H1 (cell line): ENCODE measurements around the gene ADM2. TPM values are rescaled to one million over a fixed set of nuclear protein-coding genes. Genes with fewer than 3 reads are reported as not detected.

Source experiments
- CTCF ChIA-PET: fragments of 300-600 bp; sonication (Branson Sonifier 250); formaldehyde crosslinking; loops from one replicate; lab custom pipeline; 2021; ENCODE audit not compliant: partially characterized antibody; lab: Charles Lee
- POLR2A ChIA-PET: fragments of 300-600 bp; sonication (Branson Sonifier 250); formaldehyde crosslinking; loops from one replicate; lab custom pipeline; 2021; ENCODE audit warnings: inconsistent platforms; ENCODE audit not compliant: partially characterized antibody; lab: Charles Lee
- DNase-seq, 2 experiments: peaks; one replicate each; pipeline versions ENCODE4 v3.0.0 to v3.0.0-alpha.2; 2010 to 2022; ENCODE audit warnings: low spot score in 2 of 2, low read depth in 1 of 2, mixed read lengths in 1 of 2
- FAIRE-seq: peaks from 2 replicates; lab custom pipeline; 2011; peaks lifted over from hg19 to GRCh38; lab: Jason Lieb, UNC
- H2AFZ ChIP-seq: 2 replicates; pipeline ENCODE4 v1.8.1; 2012; ENCODE audit warnings: low read length, inconsistent platforms
- H2AK5ac ChIP-seq: 2 replicates; pipeline ENCODE4 v1.6.1; 2013; ENCODE audit warnings: low read depth, low read length
- H2BK120ac ChIP-seq: replicated peaks from 2 replicates; pipeline ENCODE3; 2013; ENCODE audit warnings: low read depth, low read length, inconsistent platforms
- H2BK12ac ChIP-seq: 2 replicates; pipeline ENCODE4 v1.6.1; 2013; ENCODE audit warnings: low read depth, low read length
- H2BK15ac ChIP-seq: 2 replicates; pipeline ENCODE4 v1.6.1; 2013; ENCODE audit warnings: low read length
- H2BK20ac ChIP-seq: 2 replicates; pipeline ENCODE4 v1.6.1; 2013; ENCODE audit warnings: low read length
- H2BK5ac ChIP-seq: 2 replicates; pipeline ENCODE4 v1.6.1; 2013; ENCODE audit warnings: low read depth, low read length
- H3K14ac ChIP-seq: 2 replicates; pipeline ENCODE4 v1.6.1; 2013; ENCODE audit warnings: inconsistent platforms; ENCODE audit not compliant: insufficient read length
- H3K18ac ChIP-seq: 2 replicates; pipeline ENCODE4 v1.6.1; 2013; ENCODE audit warnings: low read length; ENCODE audit errors: extremely low read depth
- H3K23ac ChIP-seq: 2 replicates; pipeline ENCODE4 v1.6.1; 2013; ENCODE audit warnings: inconsistent platforms; ENCODE audit not compliant: insufficient read length
- H3K23me2 ChIP-seq: 2 replicates; pipeline ENCODE4 v1.6.1; 2013; ENCODE audit warnings: low read depth, low read length
- H3K27ac ChIP-seq: 2 replicates; pipeline ENCODE4 v1.6.1; 2011; ENCODE audit warnings: low read depth, low read length, inconsistent platforms
- H3K27me3 ChIP-seq, 4 experiments: replicated peaks in 1 of 4; 1 replicate in 1 of 4; 2 replicates in 3 of 4; pipeline versions ENCODE4 v1.6.1 to v1.8.1; 2011 to 2013; ENCODE audit warnings: low read length in 3 of 4, mild to moderate bottlenecking in 3 of 4, inconsistent platforms in 2 of 4, mixed read lengths in 2 of 4, moderate library complexity in 1 of 4; ENCODE audit not compliant: control insufficient read depth in 3 of 4, insufficient read depth in 3 of 4; ENCODE audit errors: extremely low read depth in 1 of 4
- H3K36me3 ChIP-seq, 4 experiments: 2 replicates each; pipeline versions ENCODE4 v1.6.1 to v1.8.1; 2011 to 2013; ENCODE audit warnings: mild to moderate bottlenecking in 4 of 4, low read length in 3 of 4, moderate library complexity in 2 of 4, control low read depth in 1 of 4, inconsistent platforms in 1 of 4; ENCODE audit not compliant: insufficient read depth in 4 of 4, control insufficient read depth in 2 of 4
- H3K4ac ChIP-seq: replicated peaks from 2 replicates; pipeline ENCODE3; 2013; ENCODE audit warnings: low read length, low read depth, mixed read lengths, inconsistent platforms; ENCODE audit not compliant: insufficient read length
- H3K4me1 ChIP-seq, 4 experiments: replicated peaks in 1 of 4; 1 replicate in 1 of 4; 2 replicates in 3 of 4; pipeline versions ENCODE4 v1.6.1 to v1.8.1; 2011 to 2013; ENCODE audit warnings: low read length in 3 of 4, inconsistent platforms in 2 of 4, mixed read lengths in 1 of 4; ENCODE audit not compliant: insufficient read depth in 4 of 4, control insufficient read depth in 3 of 4
- H3K4me2 ChIP-seq, 2 experiments: 2 replicates each; pipeline versions ENCODE4 v1.6.1 to v1.8.1; 2011 to 2013; ENCODE audit warnings: low read depth in 2 of 2, low read length in 2 of 2, control low read depth in 1 of 2, inconsistent platforms in 1 of 2, mild to moderate bottlenecking in 1 of 2; ENCODE audit not compliant: insufficient read depth in 1 of 2
- H3K4me3 ChIP-seq, 4 experiments: fragments of 200-600, 300-600 bp in 1 of 4; sonication (generic), shearing (Covaris generic), sonication (Bioruptor Twin) in 1 of 4; 2 replicates each; pipeline versions ENCODE4 v1.5.1 to v1.8.1; 2011 to 2016; ENCODE audit warnings: low read length in 4 of 4, low read depth in 3 of 4, control low read depth in 2 of 4, inconsistent platforms in 2 of 4, mild to moderate bottlenecking in 2 of 4, mixed read lengths in 1 of 4, moderate library complexity in 1 of 4; ENCODE audit not compliant: insufficient read depth in 2 of 4; ENCODE audit errors: extremely low read depth in 1 of 4
- H3K56ac ChIP-seq: replicated peaks from 2 replicates; pipeline ENCODE3; 2013; ENCODE audit warnings: low read depth, mild to moderate bottlenecking, mixed read lengths, low read length, inconsistent platforms; ENCODE audit not compliant: insufficient read length
- H3K79me1 ChIP-seq: 2 replicates; pipeline ENCODE4 v1.6.1; 2013; ENCODE audit warnings: low read depth, low read length, control low read depth
- H3K79me2 ChIP-seq, 2 experiments: 2 replicates each; pipeline versions ENCODE4 v1.6.1 to v1.8.1; 2012 to 2013; ENCODE audit warnings: low read length in 2 of 2, mild to moderate bottlenecking in 2 of 2, inconsistent platforms in 1 of 2; ENCODE audit not compliant: insufficient read depth in 2 of 2, control insufficient read depth in 1 of 2
- H3K9ac ChIP-seq, 4 experiments: replicated peaks in 1 of 4; 1 replicate in 1 of 4; 2 replicates in 3 of 4; pipeline versions ENCODE4 v1.6.1 to v1.8.1; 2011 to 2013; ENCODE audit warnings: low read depth in 3 of 4, low read length in 3 of 4, control low read depth in 2 of 4, mild to moderate bottlenecking in 2 of 4, moderate library complexity in 2 of 4, inconsistent platforms in 1 of 4; ENCODE audit errors: extremely low read depth in 1 of 4
- H3K9me3 ChIP-seq, 2 experiments: 2 replicates each; pipeline versions ENCODE4 v1.6.1 to v1.8.1; 2012 to 2013; ENCODE audit warnings: mild to moderate bottlenecking in 2 of 2, moderate library complexity in 2 of 2, control low read depth in 1 of 2, inconsistent platforms in 1 of 2, low read depth in 1 of 2, low read length in 1 of 2, mixed read lengths in 1 of 2; ENCODE audit not compliant: insufficient read depth in 2 of 2
- H4K20me1 ChIP-seq, 2 experiments: replicated peaks in 1 of 2; 2 replicates each; pipeline versions ENCODE3 to v1.8.1; 2011 to 2013; ENCODE audit warnings: inconsistent platforms in 2 of 2, low read length in 2 of 2, mild to moderate bottlenecking in 1 of 2; ENCODE audit not compliant: insufficient read depth in 2 of 2, control insufficient read depth in 1 of 2
- H4K5ac ChIP-seq: 2 replicates; pipeline ENCODE4 v1.6.1; 2013; ENCODE audit warnings: low read length, low read depth, mixed read lengths, inconsistent platforms; ENCODE audit not compliant: insufficient read length
- H4K8ac ChIP-seq: 2 replicates; pipeline ENCODE4 v1.8.0; 2013; ENCODE audit warnings: mild to moderate bottlenecking, moderate library complexity, low read length, inconsistent platforms; ENCODE audit not compliant: insufficient read depth; ENCODE audit errors: extremely low read depth
- H4K91ac ChIP-seq: replicated peaks from 2 replicates; pipeline ENCODE3; 2013; ENCODE audit warnings: low read length, mixed read lengths, inconsistent platforms; ENCODE audit not compliant: insufficient read length
- E2F6 ChIP-seq: IDR thresholded peaks from 2 replicates; pipeline ENCODE4 v1.6.1; 2012; ENCODE audit warnings: inconsistent platforms
- MAX ChIP-seq: IDR thresholded peaks from 2 replicates; pipeline ENCODE4 v1.6.1; 2012; ENCODE audit warnings: inconsistent platforms
- TCF12 ChIP-seq: IDR thresholded peaks from 2 replicates; pipeline ENCODE4 v1.6.1; 2011; ENCODE audit warnings: low read depth, mild to moderate bottlenecking, low read length
- WGBS, 2 experiments: shearing (Covaris generic) in 1 of 2; methylation state at CpG; one replicate each; pipeline versions ENCODE4 v1.1.6 to v1.1.7; 2013 to 2015; ENCODE audit warnings: low lambda C conversion rate in 2 of 2, mixed read lengths in 2 of 2, inconsistent platforms in 1 of 2, low coverage in 1 of 2, missing lambda C conversion rate in 1 of 2; ENCODE audit not compliant: insufficient replicate concordance in 2 of 2, insufficient coverage in 1 of 2, insufficient read length in 1 of 2; ENCODE audit errors: extremely low coverage in 1 of 2, missing lambda C conversion rate in 1 of 2; 5-methylcytosine and 5-hydroxymethylcytosine counted together
- polyA plus RNA-seq, 7 experiments: library from polyadenylated mRNA; depleted of rRNA in 3 of 7; stranded (reverse) in 5 of 7; unstranded in 2 of 7; fragments of >200 nt in 5 of 7; fragments of 200-250 nt in 2 of 7; gene quantifications; 1 replicate in 5 of 7; 2 replicates in 1 of 7; 4 replicates in 1 of 7; pipeline versions ENCODE4 v1.2.1 to v1.2.3, GENCODE V29; 2011 to 2013; ENCODE audit warnings: missing spikeins in 2 of 7, mixed read lengths in 2 of 7
- total RNA-seq: library from RNA; stranded (reverse); fragmentation: NEBNext Ultra II Directional; extraction: Animal tissue kit (Norgen Biotek cat#: 25700); gene quantifications from 2 replicates; pipeline ENCODE4 v1.2.1, GENCODE V29; 2021

ADM2 gene
- total and polyA plus RNA-seq, 2 of the 8 experiments (the other 6 are each of a cell fraction or from before 2014, with no cell fraction given): 3.3 to 7.5 TPM

- Histone ChIP-seq H3K18ac (no peak overlapping the region), H4K8ac (peak overlapping the region; percentile 92), H2BK12ac (no peak overlapping the region), H2AK5ac (no peak overlapping the region), H2BK5ac (no peak overlapping the region), H2BK120ac (no peak overlapping the region), H3K9me3 (no peaks in the 10 kb centered on the region), H3K27me3 (peaks cover 0 to 7% (median 4%) of the 10 kb centered on the region in 4 experiments; a peak in 5 of 7 replicates), H2AFZ (no peak overlapping the region), H3K79me2 (no peaks in the 10 kb centered on the region), H3K9ac (no peak overlapping the region), H3K27ac (no peak overlapping the region), H3K23me2 (peaks cover 4% of the 10 kb centered on the region; the same call in 1 of the 2 replicates), H3K4me1 (peaks cover 0 to 5% (median 0%) of the 10 kb centered on the region in 4 experiments; a peak in 3 of 7 replicates), H3K23ac (no peak overlapping the region), H4K5ac (no peak overlapping the region)
- no peak for FAIRE-seq
- CTCF ChIA-PET: interaction anchor here (0.7 to 5.6 kb wide), 9 partner anchors 11 to 1158 kb away, joined by 3 to 54 read pairs (median 3); no protein-coding TSS in a partner anchor
- TF ChIP-seq TCF12 (no peak), E2F6 (peak; percentile 78), MAX (peak; percentile 58; the same call in 1 of the 2 replicates)
- TF ChIP-seq, all 59 proteins: peak for 2
- Histone ChIP-seq H3K79me1 (no peaks in the 10 kb centered on the region), H3K56ac (no peak overlapping the region), H3K14ac (no peak overlapping the region), H3K4me3 (no peak overlapping the region), H3K4me2 (no peak overlapping the region), H4K20me1 (peaks cover 0 to 3% of the 10 kb centered on the region in 2 experiments), H4K91ac (no peak overlapping the region), H3K4ac (no peak overlapping the region), H2BK20ac (no peak overlapping the region), H2BK15ac (no peak overlapping the region), H3K36me3 (0 out of 8 replicates have a peak, but pooled peaks cover 0 to 2% (median 0%) of the 10 kb centered on the region in 4 experiments)
- POLR2A ChIA-PET: interaction anchor here (1.5 to 4.8 kb wide), 7 partner anchors 9 to 20 kb away, joined by 3 to 21 read pairs (median 17); no protein-coding TSS in a partner anchor
- DNase-seq: no peak
- 87% methylated on average over 29 of the region's 29 CpGs; no CpG with 5 or more reads in 1 of the 2 experiments for WGBS, 2 experiments
Observed at GRCh38 chr22:50485221-50486131, 4.1 kb downstream of the ADM2 start.
